Putamen (tissue), 1 donor: Measurements from ENCODE around the gene PKIG.

Experiments
- DNase-seq: peaks from one replicate; pipeline ENCODE4 v3.0.0-alpha.2; 2016; ENCODE audit warnings: low spot score

Gene PKIG

DNA sequence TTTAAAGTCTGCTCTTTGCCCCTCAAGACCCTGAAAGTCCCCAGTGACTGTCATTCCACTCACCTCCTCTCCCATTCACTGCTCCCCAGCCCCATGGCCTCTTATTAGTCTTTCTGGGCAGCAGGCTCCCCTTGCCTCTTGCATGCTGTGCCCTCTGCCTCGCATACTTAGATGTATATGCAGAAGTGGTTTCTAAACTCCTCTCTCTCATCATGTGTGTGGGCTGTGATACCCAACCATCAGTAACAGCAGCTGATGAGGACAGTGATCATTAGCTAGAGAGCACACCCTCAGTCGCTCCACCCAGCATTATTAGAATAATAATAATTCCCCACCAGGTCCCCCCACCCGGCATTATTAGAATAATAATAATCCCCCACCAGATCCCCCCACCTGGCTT lies 14.5 kb downstream of the PKIG start:
- no peak for DNase-seq

DNA sequence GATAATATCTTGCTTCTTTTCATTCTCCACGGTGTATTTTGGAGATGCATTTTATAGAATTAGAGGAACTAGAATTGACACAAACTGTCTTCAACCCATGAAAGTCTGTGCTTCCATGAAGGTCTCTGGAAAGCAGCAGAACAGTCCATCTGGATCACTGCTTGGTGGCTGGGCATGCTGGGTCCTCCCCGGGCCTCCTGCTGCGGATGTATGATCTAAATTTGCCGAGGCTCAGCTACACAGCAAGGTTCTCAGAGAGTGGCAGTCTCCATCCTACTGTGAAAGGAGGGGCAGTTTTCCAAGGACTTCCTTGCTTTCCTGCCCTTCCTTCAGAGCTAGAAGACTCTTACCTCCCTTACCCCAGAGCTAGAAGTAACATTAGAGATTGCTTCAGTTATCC lies 15.1 kb downstream of the PKIG start:
- DNase-seq: no peak

DNA sequence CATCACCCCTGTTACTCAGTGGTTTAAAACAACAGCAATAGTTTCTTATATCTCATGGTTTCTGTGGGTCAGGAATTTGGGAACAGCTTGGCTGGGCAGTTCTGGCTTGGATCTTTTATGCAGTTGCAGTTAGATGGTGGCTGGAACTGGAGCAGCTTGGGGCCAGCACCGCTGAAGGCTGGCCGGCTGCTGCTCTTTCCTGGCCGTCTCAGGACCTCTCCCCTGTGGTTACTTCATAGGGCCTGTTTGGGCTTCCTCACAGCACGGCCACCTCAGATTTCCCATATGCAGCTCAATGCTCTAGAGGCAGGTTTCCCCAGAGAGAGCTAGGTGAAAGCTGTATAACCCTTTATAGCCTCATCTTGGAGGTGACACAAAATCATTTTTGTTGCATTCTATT lies 15.6 kb downstream of the PKIG start:
- no peak for DNase-seq

DNA sequence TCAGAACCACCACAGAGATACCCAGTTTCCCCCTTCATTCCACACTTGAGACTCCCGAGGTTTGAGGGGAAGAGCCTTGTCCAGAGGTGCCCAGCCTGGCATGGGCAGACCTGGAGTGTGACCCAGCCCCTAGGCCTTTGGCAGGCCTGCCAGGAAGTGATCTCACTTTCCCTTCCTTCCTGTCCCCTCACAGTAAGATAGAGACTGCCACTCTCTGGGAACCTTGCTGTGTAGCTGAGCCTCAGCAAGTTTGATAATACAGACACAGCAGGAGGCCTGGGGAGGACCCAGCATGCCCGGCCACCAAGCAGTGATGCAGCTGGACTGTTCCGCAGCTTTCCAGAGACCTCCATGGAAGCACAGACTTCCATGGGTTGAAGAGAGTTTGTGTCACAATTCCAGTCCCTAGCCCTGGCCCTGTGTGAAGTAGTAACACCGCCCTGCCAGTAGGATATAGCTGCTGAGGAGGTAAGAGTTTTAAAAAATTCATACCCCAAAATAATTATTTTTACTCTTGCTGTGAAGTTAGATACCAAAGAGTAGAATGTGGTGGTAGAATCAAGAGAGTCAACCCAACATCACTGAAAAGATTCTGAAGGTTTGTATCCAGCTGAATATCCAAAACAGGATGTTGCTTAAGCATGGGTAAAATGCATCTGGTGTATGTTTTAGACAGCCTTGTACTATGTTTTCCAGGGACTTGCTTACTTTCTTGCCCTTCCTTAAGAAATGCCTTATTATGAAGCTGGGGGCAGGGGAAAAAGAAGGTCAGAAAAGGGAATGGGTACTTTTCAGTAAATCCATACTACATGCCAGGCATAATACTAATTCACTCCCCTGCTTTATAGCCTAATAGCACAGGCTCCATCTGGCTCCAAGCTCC lies 16.3 kb downstream of the PKIG start:
- DNase-seq: no peak

DNA sequence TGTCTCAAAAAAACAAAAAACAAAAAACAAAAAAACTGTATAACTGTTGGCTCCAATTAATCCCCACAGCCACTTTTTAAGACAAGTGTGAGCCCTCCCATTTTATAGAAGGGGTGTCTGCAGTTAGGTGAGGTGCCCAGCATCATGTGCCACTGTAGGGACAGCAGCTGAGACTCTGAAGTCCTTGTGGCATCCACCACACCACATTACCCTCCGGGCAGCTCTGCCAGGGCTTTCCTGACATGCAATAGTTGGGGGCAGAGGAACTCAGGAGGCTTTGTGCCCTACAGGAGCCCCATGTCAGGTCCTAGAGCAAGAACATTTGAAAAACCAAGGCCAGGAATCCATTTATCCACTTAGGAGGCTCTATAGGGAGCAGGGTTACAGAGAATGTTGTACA lies 17.3 kb downstream of the PKIG start:
- DNase-seq: no peak

DNA sequence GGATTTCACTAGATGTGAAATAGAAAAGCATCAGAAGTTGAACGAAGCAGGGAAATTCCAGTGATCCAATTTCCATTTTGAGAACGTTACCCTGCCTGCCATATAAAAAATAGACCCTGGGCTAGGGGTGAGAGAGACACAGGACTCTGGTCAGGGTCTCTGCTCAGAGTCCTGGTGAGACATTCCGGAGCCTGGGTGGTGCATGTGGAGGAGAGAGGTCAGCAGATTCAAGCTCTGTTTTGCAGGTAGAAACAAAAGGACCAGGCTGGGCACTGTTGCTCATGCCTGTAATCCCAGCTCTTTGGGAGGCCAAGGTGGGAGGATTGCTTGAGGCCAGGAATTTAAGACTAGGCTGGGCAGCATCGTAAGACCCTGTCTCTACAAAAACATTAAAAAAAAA lies 17.9 kb downstream of the PKIG start:
- no peak for DNase-seq

DNA sequence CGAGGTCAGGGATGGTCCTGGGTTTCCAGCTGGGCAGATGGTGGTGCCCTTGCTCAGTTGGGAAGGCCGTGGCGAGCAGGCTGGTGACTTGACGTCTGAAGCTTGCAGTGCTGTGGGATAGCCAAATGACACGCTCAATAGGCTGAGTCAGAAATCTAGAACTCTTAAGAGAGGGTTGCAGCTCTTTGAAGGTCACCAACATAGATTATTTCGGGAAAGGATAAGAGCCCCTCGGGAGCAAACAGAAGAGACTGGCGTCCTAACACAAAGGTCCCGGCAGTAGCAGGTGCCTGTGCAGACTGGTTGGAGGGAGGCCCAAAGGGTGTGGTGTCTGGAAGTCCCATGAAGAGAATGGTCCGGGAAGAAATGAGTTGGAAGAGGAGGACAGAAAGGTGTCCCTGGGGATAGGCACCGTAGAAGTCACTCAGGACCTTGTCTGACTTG lies 18.4 kb downstream of the PKIG start:
- no peak for DNase-seq

DNA sequence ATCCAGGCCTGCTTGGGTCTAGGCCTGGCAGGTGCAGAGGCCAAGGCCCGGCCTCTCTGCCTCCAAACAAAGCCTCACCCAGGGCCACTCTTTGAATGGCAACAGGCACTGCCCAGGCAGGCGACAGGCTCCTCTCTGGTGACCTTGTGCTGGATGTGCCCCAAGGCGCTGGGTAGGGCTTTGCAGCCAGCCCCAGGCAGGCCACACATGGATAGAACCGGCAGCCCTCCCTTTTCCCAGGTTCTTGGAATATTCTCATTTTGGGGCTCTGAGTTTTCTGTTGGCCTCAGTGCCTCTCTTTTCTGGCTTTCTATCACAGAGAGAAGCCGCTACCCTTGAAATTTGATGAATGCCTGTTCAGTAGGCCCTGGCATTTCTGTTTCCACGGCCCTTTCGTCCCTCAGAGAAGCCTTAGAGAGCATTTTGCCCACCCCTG lies 18.9 kb downstream of the PKIG start:
- DNase-seq: peak; percentile 46

DNA sequence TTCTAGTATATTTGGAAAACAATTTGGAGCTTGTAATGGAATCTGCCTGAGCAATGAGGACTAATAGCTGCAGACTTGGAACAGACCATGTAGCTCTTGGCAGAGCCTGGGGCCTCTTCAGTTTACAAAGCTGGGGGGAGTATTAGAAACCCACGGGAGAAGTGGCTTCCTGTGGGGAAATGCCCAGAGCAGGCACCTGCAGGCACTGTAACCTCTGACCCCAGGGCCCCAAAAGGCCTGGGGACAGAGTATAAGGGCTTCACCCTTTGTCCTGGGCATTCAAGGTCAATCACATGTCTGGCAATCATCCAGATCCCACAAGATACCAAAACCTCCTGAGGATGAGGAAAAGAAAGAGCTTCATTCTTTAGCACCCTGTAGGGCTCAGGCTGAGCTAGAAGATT lies 19.4 kb downstream of the PKIG start:
- DNase-seq: peak; percentile 72

DNA sequence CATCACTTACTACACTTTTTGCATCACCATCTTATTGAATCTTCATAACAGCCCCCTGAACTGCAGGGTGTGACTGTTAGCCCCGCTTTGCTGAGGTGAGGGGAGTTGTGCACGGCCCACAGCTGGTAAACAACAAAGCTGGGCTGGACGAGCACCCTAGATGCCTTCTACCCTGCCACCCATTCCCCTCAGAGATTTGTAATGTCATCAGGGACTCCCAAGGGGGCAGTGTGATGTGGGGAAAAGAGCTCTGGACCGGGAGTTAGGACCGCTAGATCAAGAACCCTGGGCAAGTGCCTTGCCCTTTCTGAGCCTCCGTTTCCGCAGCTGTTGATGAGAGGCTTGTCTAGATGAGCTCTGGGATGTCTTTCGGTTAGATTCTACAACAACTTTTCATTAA lies 20.9 kb downstream of the PKIG start:
- no peak for DNase-seq

DNA sequence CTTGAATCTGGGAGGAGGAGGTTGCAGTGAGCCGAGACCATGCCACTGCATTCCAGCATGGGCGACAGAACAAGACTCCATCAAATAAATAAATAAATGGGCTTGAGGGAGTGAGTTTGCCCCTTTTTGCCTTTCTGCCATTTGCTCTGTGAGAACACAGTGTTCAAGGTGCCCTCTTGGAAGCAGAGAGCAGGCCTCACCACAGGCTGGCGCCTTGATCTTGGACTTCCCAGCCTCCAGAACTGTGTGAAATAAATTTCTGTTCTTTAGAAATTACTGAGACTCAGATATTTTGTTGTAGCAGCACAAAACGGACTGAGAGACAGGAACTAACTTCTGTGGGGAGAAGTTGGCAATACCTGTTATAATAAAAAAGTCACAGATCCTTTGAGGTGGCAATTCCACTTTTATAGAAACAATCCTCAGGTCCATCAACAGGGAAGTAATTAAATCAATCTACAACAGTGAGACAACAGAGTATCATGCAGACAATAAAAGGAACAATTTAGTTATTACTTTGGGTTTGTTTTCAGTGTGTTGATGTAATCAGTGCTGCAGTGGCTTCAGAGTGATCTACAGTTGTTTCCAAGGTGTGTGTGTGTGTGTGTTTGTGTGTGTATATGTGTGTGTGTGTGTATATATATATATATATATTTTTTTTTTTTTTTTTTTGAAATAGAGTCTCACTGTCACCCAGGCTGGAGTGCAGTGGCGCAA lies 24.5 kb downstream of the PKIG start:
- DNase-seq: no peak

DNA sequence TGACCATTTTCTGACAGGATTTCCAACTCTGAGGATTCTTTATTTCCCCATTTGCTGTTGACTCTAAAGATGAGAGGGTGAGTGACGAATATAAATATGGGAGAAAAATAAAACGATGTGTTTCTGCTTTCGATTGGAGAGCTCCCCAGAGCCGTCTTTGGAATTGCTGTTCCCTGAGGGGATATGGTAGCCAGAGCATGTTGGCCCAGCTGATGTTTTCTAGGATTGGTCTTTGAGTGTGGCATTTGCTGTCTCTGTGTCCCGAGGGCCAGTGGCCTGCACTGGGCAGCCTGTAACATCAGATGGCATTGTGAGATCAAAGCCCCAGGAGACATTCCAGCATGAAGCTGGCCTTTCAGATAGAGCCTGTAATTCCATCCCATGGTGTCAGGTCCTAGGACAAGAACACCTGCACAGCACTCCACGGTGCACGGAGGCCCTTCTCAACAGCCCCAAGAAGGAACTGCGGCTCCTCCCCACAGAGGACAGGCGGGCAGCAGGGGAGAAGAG lies 26.7 kb downstream of the PKIG start:
- no peak for DNase-seq

DNA sequence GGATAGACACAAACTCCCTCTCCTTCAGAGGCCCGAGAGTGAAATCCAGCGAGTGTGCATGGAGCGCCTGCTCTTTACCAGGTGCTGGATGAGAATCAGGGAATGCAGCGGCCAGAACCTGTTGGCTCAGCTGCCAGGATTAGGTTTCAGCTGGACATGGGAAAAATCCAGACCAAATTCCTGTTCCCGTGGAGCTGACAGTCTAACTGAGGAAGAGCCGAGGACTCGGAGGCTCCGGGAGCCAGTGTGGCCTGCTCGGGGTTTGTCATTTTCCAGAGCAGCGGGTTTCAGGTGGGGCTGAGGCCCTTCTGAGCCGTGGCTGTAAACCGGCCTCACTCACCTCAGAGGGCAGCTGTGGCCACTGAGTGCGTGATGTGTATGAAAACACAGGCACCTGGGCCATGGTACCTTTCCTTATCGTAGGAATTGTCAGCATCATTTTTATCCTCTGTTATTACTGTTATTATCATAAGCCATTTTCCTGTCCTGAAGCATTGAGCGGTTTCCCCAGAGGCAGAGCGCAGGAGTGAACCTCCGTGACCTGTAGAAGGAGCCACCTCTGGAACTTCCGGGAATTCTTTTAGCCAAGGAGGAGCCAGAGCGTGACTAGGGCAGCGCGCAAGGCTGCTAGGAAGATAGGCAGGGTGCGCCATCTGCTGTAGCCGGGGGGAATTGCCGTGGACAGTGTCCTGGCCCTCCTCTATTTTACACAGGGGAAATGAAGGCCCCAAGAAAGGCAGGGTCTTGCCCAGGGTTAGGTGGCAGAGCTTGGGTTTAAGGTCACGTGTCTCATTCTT lies 27.3 kb downstream of the PKIG start:
- DNase-seq: peak; percentile 79

DNA sequence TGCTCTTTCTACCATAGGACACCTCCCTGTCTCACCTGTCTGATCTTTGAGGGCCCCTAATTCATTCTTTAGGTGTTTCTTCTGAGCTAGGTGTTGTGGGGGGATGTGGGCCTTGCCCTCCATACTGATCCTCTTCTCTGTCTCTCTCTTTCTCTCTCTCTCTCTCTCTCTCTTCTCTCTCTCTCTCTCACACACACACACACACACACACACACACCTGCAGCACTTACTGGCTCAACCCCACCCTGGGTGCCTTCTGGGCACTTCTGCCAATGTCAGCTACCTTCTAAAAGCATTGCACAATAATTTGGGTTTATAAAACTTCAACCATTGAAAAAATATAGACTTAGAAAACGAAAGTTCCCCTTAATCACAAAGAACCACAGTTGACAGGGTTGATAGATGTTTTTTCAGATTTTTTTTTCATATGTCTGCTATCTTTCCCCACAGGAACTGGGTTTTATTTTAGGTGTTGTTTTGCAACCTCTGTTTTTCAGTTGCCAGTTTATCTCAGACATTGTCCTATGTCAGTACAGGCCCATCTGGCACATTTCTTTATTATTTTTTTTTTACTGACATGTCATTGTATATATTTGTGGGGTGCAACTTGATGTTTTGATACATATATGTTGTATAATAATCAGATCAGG lies 28.1 kb downstream of the PKIG start:
- DNase-seq: no peak

DNA sequence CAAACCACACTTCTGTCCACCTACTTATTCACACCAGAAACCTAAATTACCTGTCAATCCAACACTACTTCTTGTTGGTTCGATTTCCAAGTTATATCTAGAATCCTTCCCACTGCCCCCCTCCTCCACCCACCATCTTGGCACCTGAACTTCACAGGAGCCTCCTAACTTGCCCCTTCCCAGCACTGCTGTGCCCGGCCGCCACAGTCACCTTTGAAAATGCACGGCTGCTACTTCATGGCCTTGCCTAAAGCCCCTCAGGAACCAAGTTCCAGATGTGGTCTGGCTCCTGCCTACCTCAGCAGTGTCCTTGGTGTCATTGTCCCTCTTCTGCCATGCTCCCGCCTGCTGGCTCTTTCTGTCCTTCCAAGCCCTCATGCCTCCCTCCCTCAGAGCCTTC lies 31.2 kb downstream of the PKIG start:
- no peak for DNase-seq

DNA sequence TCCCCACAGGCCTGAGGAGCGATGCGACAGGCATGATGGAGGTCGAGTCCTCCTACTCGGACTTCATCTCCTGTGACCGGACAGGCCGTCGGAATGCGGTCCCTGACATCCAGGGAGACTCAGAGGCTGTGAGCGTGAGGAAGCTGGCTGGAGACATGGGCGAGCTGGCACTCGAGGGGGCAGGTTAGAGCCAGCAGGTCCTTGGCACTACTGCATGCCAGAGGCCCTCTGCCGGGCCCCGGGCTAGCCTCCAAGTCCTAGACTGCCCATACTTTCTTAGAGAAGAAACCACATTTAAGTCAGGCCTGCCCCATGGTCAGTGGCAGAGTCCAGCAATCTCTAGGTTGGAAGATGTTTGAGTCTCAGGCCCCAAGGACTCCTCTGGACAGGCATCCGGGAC lies 32.1 kb downstream of the PKIG start:
- DNase-seq: no peak

DNA sequence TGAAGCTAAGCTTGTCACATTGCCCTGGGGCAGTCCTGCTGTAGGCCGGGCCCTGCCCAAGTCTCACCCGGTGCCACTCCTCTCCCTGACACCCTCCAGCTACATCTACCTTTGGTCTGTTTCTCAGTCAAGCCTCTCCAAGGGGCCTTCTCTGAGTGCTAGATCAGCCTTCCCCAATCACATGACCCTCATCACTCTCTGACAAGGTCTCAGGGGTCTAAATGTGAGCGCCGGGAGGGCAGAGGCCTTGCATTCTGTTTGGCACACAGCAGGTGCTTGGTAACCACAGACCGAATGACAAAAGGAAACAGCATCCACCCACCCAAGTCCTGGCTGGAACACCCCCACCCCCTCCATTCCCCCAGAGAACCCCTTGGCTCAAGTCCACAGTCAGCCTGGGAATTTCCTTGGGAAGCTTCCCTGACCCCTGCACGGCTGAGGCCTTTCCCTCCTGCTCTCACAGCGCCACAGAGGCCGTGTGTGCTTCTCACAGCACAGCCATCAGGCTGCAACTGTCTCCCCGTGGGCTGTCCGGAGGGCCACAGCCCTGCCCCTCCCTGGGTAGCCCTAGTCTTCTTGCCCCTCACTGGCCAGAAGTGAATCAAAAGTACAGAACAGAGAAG lies 32.9 kb downstream of the PKIG start:
- DNase-seq: peak; percentile 43

DNA sequence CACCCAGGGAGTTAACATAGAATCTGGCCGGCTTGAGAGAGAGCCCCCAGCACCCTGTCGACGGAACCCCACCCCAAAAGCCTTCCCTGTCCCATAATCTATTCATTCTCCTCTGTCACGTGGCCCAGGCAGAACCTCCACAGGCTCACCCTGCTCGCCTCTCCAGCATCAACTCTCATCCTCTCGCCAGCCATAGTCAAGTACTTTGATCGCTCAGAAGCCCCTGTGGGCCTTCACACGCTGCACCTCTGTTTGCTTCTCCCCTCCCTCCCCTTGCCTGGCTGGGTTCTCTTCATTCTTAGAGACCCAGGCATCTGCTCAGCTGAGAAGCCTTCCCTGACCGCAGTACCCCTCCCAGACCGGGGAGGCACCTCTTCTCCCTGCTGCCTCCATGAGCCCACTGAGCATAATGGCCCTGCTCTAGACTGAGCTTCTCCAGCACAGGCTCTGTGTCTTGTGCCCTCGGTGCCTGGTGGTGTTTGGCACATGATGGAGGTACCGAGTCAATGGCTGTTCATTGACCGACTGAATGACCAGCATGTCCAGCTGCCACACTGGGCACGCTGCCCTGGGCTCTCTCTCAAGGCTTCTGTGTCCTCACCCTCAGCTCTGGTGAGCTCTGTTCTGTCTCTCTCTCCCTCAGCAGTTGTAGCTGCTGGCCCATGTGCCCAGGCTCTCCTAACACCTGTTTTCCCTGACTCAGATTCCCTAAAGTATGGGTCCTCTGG lies 33.7 kb downstream of the PKIG start:
- DNase-seq: peak; percentile 96

DNA sequence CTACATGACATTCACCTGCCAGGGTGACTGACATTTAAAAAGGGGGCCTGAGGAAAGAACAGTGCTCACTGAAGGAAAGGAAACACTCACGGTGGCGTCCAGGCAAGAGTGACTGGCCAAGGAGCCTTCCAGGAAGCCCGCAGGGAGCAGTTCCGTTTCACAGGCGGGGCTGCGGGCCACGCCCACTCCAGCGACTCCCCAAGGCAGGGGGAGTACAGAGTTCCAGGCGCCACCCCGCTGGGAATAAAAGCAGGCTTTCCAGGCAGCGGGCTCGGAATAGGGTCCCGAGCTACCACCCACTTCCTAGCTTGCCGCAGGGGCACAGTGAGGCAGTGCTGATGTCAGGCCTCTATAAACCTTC lies 34.2 kb downstream of the PKIG start:
- DNase-seq: no peak

DNA sequence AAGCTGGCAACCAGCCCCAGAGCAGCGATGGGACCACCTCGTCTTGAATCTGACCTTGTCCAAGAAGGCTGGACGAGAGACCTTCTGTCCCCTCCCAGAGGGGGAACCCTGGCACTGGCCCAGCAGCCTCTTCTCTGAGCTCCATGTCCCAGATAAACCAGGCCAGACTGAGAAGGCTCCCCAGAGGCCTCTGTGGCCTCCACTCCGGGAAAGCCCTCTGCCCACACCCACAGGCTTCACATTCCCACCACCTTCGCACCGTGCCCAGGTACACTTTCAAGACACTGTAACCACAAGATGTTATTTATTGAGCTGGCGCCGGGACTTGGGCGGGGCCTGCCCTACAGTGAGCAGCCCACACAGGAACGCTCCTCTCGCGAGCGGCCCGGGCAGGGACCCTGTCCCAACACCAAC lies 35.9 kb downstream of the PKIG start:
- no peak for DNase-seq

DNA sequence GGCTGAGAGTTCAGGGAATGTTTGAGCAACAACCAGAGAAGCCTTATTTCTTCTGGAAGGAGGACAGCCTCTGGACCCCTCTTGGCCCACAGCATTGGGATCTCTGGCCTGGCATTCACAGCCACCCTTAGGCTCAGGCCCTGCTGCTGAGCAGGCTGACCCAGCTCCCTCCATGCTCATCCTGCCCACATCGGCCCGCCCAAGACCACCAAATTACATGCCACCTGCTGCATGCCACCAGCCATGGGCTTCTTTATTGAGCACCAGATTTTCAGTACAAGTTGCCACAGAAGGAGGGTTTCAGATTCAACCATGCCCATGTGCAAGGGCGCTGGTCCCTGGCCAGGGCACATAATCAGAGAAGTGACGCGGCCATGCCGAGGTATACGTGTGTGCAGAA lies 36.9 kb downstream of the PKIG start:
- DNase-seq: no peak
